GM18951 (cell line): ENCODE data around the gene SGCE.

Experiments
- POLR2A ChIP-seq: IDR thresholded peaks from 4 replicates; pipeline ENCODE4 v1.6.1; 2011; ENCODE audit warnings: mild to moderate bottlenecking; ENCODE audit not compliant: insufficient read length, insufficient read depth; ENCODE audit errors: extremely low read depth
- in situ Hi-C: fragments of 300-500 bp; cut with MboI; formaldehyde crosslinking; loops from one replicate; pipeline ENCODE4 v1.12.0; 2022; ENCODE audit warnings: low sequenced_read_pairs, mixed read lengths, inconsistent platforms; ENCODE audit not compliant: unreplicated experiment

The SGCE gene

GRCh38 chr7:94650147-94651051, 5.5 kb downstream of the SGCE start:
- TF ChIP-seq POLR2A = no peak
- in situ Hi-C loops = no loop called here

GRCh38 chr7:94649450-94649849, 6.5 kb downstream of the SGCE start:
- TF ChIP-seq POLR2A = no peak
- in situ Hi-C loops = no loop called here

- TF ChIP-seq POLR2A = no peak
- in situ Hi-C loops = no loop called here
These were observed 7.2 kb downstream of the SGCE start for GRCh38 chr7:94648731-94649130.

GRCh38 chr7:94647295-94647694, 8.6 kb downstream of the SGCE start:
- no peak for TF ChIP-seq POLR2A
- in situ Hi-C loops = no loop called here

GRCh38 chr7:94643771-94644545, 12.0 kb downstream of the SGCE start:
- in situ Hi-C loops = no loop called here
- TF ChIP-seq POLR2A = no peak

GRCh38 chr7:94642838-94643653, 12.9 kb downstream of the SGCE start:
- TF ChIP-seq POLR2A = no peak
- in situ Hi-C loops = no loop called here

GRCh38 chr7:94639384-94639783, 16.5 kb downstream of the SGCE start:
- in situ Hi-C loops = no loop called here
- no peak for TF ChIP-seq POLR2A

GRCh38 chr7:94635687-94636086, 20.2 kb downstream of the SGCE start:
- in situ Hi-C loops = no loop called here
- TF ChIP-seq POLR2A = no peak

GRCh38 chr7:94634502-94634901, 21.4 kb downstream of the SGCE start:
- in situ Hi-C loops = no loop called here
- no peak for TF ChIP-seq POLR2A

- in situ Hi-C loops = no loop called here
These were observed 22.2 kb downstream of the SGCE start for GRCh38 chr7:94633687-94634086.

GRCh38 chr7:94633014-94633341, 23.0 kb downstream of the SGCE start:
- TF ChIP-seq POLR2A = no peak
- in situ Hi-C loops = no loop called here

More at GRCh38 chr7:94633687-94634086, 22.2 kb downstream of the SGCE start:
- TF ChIP-seq POLR2A = no peak

- no peak for TF ChIP-seq POLR2A
- in situ Hi-C loops = no loop called here
These were observed 23.5 kb downstream of the SGCE start for GRCh38 chr7:94632338-94633013.
